NK-92 treated with Interleukin-12 subunit alpha and Interleukin-12 subunit beta, amount 100 ng/mL, for 24 hours (cell line): Measurements from ENCODE around the gene DESI1.
"Not testable (repeated sequence)": the region's sequence is repeated elsewhere in the genome, so short reads cannot be mapped to it uniquely, and the experiment has no call there.

Experiments
- DNase-seq: peaks from one replicate; lab custom pipeline; 2025; lab: John Stamatoyannopoulos, UW

Gene DESI1

GRCh38 chr22:41634610-41635009 is 13.8 kb upstream of the DESI1 start:
- DNase-seq: not testable (repeated sequence)

GRCh38 chr22:41631615-41632014 is 10.8 kb upstream of the DESI1 start:
- not testable (repeated sequence) for DNase-seq

GRCh38 chr22:41631115-41631514 is 10.3 kb upstream of the DESI1 start:
- DNase-seq: not testable (repeated sequence)

DNA sequence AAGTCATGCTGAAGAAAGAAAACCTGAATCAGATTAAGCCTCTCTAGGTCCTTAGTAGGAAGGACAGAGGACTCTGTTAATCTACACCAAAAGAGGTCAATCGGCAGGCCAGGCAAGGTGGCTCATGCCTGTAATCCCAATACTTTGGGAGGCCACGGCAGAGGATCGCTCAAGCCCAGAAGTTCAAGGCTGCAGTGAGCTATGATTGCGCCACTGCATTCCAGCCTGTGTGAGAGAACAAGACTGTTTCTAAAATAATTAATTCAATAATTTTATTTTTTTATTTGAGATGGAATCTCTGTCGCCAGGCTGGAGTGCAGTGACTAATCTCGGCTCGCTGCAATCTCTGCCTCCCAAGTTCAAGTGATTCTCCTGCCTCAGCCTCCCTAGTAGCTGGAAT is 4.7 kb upstream of the DESI1 start:
- no peak for DNase-seq

GRCh38 chr22:41621911-41622179 is 1.0 kb upstream of the DESI1 start:
- DNase-seq: no peak

- DNase-seq: peak; percentile 98
These were observed 462 bp upstream of the DESI1 start, which contains the start of gene XRCC6 for GRCh38 chr22:41621099-41621910. TSS of gene XRCC6 (plus strand) at chr22:41621295. CDS start at chr22:41622005, 710 bp downstream.

- DNase-seq: peak; percentile 24
These were observed 759 bp downstream of the DESI1 start for GRCh38 chr22:41619979-41620588.

GRCh38 chr22:41613456-41613855 is 7.4 kb downstream of the DESI1 start:
- no peak for DNase-seq

GRCh38 chr22:41612603-41613306 is 8.1 kb downstream of the DESI1 start:
- no peak for DNase-seq

DNA sequence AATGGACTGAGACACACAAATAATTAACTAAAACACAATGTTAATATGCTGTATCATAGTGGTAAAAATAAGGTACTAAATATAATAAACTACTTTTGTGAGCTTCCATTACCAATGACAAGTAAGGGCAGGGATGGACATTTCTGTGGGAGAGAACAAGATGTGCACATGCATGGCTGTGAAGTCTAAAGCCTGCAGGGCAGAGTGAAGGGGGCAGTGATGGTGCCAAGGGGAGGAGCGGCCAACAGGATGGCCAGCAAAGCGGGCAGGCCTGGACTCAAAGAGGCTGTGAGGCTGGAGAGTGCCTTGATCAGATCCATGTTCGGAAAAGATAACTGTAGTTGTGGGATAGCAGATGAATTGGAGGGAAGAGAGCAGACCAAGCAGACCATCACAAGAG is 12.5 kb downstream of the DESI1 start:
- DNase-seq: no peak

DNA sequence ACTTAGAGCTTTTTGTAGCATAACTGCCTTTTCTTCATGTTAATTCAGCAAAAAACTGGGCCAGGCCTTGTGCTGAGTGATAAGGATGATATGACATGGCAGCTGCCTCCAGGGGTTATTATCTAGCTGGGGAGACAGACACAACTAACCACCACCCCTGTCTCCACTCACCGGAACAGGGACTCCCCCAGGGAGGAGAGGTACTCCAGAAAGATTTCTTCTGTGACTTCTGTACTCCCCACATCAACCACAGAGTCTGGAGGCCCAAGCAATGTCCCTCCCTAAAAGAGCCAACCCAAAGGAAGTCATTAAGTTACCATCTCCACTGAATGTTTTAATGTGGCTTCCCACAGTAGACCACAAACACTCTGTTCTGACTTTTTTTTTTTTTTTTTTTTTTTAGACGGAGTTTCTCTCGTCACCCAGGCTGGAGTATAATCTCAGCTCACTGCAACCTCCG is 16.9 kb downstream of the DESI1 start:
- no peak for DNase-seq

DNA sequence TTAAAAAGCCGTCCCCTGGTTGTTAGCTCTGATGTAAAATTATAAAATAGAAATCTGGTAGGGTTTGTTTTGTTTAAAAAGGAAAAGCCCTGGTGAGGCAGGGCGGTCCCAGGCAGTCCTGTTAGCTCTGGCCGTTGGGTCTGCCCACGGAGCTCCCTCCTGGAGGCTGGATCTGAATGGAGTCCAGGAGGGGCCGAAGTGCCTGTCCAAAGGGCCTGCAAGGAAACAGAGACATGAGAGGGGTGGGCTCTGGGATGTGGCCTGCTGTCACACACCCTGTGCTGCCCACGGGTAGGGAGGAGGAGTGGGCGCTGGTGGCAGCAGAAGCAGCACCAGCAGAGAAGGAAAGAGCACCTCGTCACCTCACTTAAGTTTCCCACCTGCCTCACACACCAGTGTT is 19.9 kb downstream of the DESI1 start:
- DNase-seq: no peak

DNA sequence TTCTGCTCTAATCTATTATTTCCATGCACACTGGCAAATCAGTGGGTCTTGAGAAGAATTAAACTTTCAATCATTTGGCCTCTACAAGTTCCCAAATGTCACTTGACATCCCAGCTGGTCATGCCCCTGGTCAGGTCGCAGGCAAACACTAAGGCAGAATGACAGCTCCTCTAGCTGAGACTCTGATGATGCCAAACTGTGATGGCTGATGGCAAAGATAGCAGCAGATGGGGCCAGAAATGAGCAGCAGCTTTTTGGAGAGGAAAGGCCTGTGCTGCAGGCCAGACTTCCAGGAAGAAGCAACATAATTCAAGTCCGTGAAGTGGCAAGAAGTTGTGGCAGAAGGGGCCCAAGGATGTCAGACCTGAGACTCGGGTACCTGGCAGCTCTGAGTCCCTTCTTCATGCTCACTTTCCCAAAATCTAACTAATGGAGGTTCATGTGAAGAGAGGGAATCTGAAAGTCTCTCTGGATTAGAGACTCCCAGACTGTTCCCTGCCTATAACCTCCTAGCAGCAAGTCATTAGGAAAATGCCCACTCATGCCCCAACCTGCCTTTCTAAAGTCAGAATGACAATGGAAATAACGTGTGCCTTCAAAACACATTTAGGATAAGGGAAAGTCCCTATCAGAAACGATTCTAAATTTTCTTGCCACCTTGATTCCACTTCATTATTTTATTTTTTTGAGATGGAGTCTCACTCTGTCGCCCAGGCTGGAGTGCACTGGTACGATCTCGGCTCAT is 21.8 kb downstream of the DESI1 start:
- no peak for DNase-seq

GRCh38 chr22:41598081-41598480 is 22.8 kb downstream of the DESI1 start:
- DNase-seq: no peak

GRCh38 chr22:41597635-41597953 is 23.2 kb downstream of the DESI1 start:
- no peak for DNase-seq

DNA sequence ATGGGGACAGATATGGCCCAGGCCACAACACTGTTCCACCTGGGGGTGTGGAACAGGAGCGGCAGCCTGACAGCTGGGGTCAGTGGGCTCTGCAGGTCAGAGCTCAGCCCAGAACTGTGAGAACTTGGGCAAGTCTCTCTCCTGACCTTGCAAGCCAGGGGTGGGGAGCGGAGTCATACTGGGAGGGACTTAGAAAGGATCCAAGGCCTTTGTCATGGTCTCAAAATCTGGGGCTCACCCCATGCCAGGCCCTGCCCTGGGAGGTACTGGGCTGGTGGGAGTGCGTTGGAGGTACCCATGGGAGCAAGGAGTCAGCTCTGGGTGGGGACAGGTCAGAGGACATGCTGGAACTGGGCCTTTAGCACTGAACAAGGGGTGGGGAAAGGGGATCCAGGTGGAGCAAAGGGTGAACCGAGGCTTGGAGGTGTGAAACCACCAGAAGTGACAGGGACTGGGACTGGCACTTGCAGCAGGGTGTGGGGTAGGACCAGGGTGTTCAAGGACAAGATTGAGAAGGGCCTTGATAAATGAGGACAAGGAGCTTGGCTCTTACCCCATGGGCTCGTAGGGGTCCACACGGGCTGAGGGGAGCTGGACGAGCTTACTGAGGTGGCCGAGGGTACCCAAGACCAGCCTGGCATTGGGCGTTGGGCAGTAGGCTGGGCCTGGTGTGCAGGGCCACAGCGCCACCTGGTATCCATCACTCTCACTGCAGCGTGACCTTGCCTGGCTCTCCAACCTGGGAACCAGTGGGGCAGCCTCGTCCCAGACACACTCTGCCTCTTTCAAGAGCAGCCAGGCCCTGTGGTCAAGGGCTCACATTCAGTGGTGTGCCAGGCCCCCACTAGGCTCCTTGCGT is 23.8 kb downstream of the DESI1 start:
- DNase-seq: no peak

DNA sequence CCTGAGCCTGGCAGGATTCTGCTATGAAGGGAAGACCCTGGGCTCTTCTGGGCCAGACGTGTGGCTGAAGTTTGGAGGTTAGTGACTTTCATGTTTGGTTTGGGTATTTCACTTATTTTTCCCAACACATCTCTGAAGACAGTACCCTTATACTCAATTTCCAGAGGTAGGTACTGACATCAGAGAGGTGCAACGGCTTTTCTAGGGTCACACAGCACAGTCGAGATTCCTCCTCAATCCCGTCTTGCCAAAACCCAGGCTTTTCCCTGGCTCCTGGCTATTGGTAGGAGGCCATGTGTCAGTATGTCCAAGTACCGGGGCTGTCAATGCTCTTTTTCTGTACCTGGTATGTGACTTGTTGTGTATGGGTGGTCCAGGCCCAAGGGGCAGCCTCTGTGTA is 25.1 kb downstream of the DESI1 start:
- DNase-seq: no peak

- not testable (repeated sequence) for DNase-seq
These were observed 27.4 kb downstream of the DESI1 start for GRCh38 chr22:41593336-41593960.

GRCh38 chr22:41589391-41590241 is 31.2 kb downstream of the DESI1 start, which contains the start of gene PMM1:
TSS of gene PMM1 (minus strand) at chr22:41589840. CDS start at chr22:41589805, 35 bp downstream.
- DNase-seq: peak; percentile 100

- DNase-seq: no peak
These were observed 33.5 kb downstream of the DESI1 start for GRCh38 chr22:41587347-41587723.
